Measurements from ENCODE around the gene GNAL.
"Not testable (repeated sequence)": the region's sequence is repeated elsewhere in the genome, so short reads cannot be mapped to it uniquely, and the experiment has no call there.

The GNAL gene

GRCh38 chr18:11689669-11690565, 853 bp downstream of the GNAL start:
- Histone ChIP-seq H3K27ac (ENCODE audit: low read length) (no peak overlapping the region), H4K20me1 (ENCODE audit: insufficient read depth, low read length) (no peaks in the 10 kb centered on the region), H3K9ac (ENCODE audit: low read depth, low read length) (no peak overlapping the region), H3K4me3 (ENCODE audit: low read depth in 1 of 2, low read length in 2 of 2) (no peak overlapping the region), H3K79me2 (ENCODE audit: insufficient read depth, low read length) (no peaks in the 10 kb centered on the region), H2AFZ (ENCODE audit: low read depth, low read length) (no peak overlapping the region), H3K9me3 (ENCODE audit: insufficient read depth, low read length, severe bottlenecking) (no peaks in the 10 kb centered on the region), H3K36me3 (ENCODE audit: insufficient read depth, low read length) (no peaks in the 10 kb centered on the region), H3K4me2 (ENCODE audit: insufficient read depth, low read length) (no peak overlapping the region), H3K27me3 (ENCODE audit: insufficient read depth, low read length, poor library complexity) (no peaks in the 10 kb centered on the region), H3K4me1 (ENCODE audit: insufficient read depth, low read length) (no peaks in the 10 kb centered on the region)
- DNase-seq: no peak
- TF ChIP-seq EZH2 (IDR thresholded peaks at IDR 0.05; ENCODE audit: borderline replicate concordance, low read depth, low read length, severe bottlenecking) (no peak), CTCF (IDR thresholded peaks at IDR 0.05; ENCODE audit: borderline replicate concordance, extremely low read depth, low read length, poor library complexity, severe bottlenecking) (no peak)
- ATAC-seq (ENCODE audit: insufficient read depth, low read depth): no peak

- not testable (repeated sequence) for H4K20me1 ChIP-seq (ENCODE audit: insufficient read depth, low read length); H3K4me3 ChIP-seq (ENCODE audit: low read depth in 1 of 2, low read length in 2 of 2); H3K4me1 ChIP-seq (ENCODE audit: insufficient read depth, low read length); ATAC-seq (ENCODE audit: insufficient read depth, low read depth); DNase-seq; H3K27me3 ChIP-seq (ENCODE audit: insufficient read depth, low read length, poor library complexity); H3K9me3 ChIP-seq (ENCODE audit: insufficient read depth, low read length, severe bottlenecking); H3K4me2 ChIP-seq (ENCODE audit: insufficient read depth, low read length); H2AFZ ChIP-seq (ENCODE audit: low read depth, low read length); H3K9ac ChIP-seq (ENCODE audit: low read depth, low read length); H3K36me3 ChIP-seq (ENCODE audit: insufficient read depth, low read length); H3K79me2 ChIP-seq (ENCODE audit: insufficient read depth, low read length); H3K27ac ChIP-seq (ENCODE audit: low read length)
These were observed 1.6 kb downstream of the GNAL start for GRCh38 chr18:11690660-11691059.

GRCh38 chr18:11695736-11696135, 6.7 kb downstream of the GNAL start:
- ATAC-seq (ENCODE audit: insufficient read depth, low read depth) (no peak), DNase-seq (no peak)
- no peak overlapping the region for H2AFZ ChIP-seq (ENCODE audit: low read depth, low read length)
- peaks cover 3% of the 10 kb centered on the region for H3K27me3 ChIP-seq (ENCODE audit: insufficient read depth, low read length, poor library complexity)
- H3K9me3 ChIP-seq (ENCODE audit: insufficient read depth, low read length, severe bottlenecking): no peaks in the 10 kb centered on the region
- H3K4me3 ChIP-seq (ENCODE audit: low read depth in 1 of 2, low read length in 2 of 2): no peak overlapping the region
- H3K4me1 ChIP-seq (ENCODE audit: insufficient read depth, low read length): no peaks in the 10 kb centered on the region
- no peaks in the 10 kb centered on the region for H3K36me3 ChIP-seq (ENCODE audit: insufficient read depth, low read length)
- H3K27ac ChIP-seq (ENCODE audit: low read length): no peak overlapping the region
- H3K9ac ChIP-seq (ENCODE audit: low read depth, low read length): no peak overlapping the region
- no peaks in the 10 kb centered on the region for H3K79me2 ChIP-seq (ENCODE audit: insufficient read depth, low read length)
- no peak overlapping the region for H3K4me2 ChIP-seq (ENCODE audit: insufficient read depth, low read length)
- H4K20me1 ChIP-seq (ENCODE audit: insufficient read depth, low read length): no peaks in the 10 kb centered on the region
- no peak for TF ChIP-seq EZH2 (IDR thresholded peaks at IDR 0.05; ENCODE audit: borderline replicate concordance, low read depth, low read length, severe bottlenecking)
- no peak for TF ChIP-seq CTCF (IDR thresholded peaks at IDR 0.05; ENCODE audit: borderline replicate concordance, extremely low read depth, low read length, poor library complexity, severe bottlenecking)

- no peaks in the 10 kb centered on the region for H3K4me1 ChIP-seq (ENCODE audit: insufficient read depth, low read length)
- TF ChIP-seq EZH2 (IDR thresholded peaks at IDR 0.05; ENCODE audit: borderline replicate concordance, low read depth, low read length, severe bottlenecking): no peak
- TF ChIP-seq CTCF (IDR thresholded peaks at IDR 0.05; ENCODE audit: borderline replicate concordance, extremely low read depth, low read length, poor library complexity, severe bottlenecking): no peak
- no peaks in the 10 kb centered on the region for H3K9me3 ChIP-seq (ENCODE audit: insufficient read depth, low read length, severe bottlenecking)
- no peak overlapping the region for H2AFZ ChIP-seq (ENCODE audit: low read depth, low read length)
- H3K9ac ChIP-seq (ENCODE audit: low read depth, low read length): no peak overlapping the region
- no peak for ATAC-seq (ENCODE audit: insufficient read depth, low read depth)
- H3K36me3 ChIP-seq (ENCODE audit: insufficient read depth, low read length): no peaks in the 10 kb centered on the region
- H4K20me1 ChIP-seq (ENCODE audit: insufficient read depth, low read length): no peaks in the 10 kb centered on the region
- no peak for DNase-seq
- H3K27me3 ChIP-seq (ENCODE audit: insufficient read depth, low read length, poor library complexity): peaks cover 3% of the 10 kb centered on the region
- no peak overlapping the region for H3K4me2 ChIP-seq (ENCODE audit: insufficient read depth, low read length)
- no peak overlapping the region for H3K27ac ChIP-seq (ENCODE audit: low read length)
- H3K4me3 ChIP-seq (ENCODE audit: low read depth in 1 of 2, low read length in 2 of 2): no peak overlapping the region
- no peaks in the 10 kb centered on the region for H3K79me2 ChIP-seq (ENCODE audit: insufficient read depth, low read length)
These were observed 7.4 kb downstream of the GNAL start for GRCh38 chr18:11696451-11696850.

Data from DND-41 (cell line).